Lower leg skin (tissue), 4 donors: ENCODE results near the gene UBR3. TPM values are rescaled to one million over a fixed set of nuclear protein-coding genes. Genes with fewer than 3 reads are reported as not detected.

Experiments used
- DNase-seq, 2 donors: peaks; one replicate each; pipeline ENCODE4 v3.0.0-alpha.2; 2019; ENCODE audit warnings: low spot score in 2 of 2
- H3K4me3 ChIP-seq: fragments of 200-600 bp; sonication (generic); 2 replicates; pipeline ENCODE4 v1.5.1; 2017; ENCODE audit warnings: mild to moderate bottlenecking, low read depth; ENCODE audit not compliant: poor library complexity, severe bottlenecking
- POLR2A ChIP-seq, 2 donors: fragments of 450-650 bp; IDR thresholded peaks; one replicate each; pipeline ENCODE4 v1.6.1; 2016 to 2017; ENCODE audit warnings: antibody characterized with exemption in 2 of 2, mild to moderate bottlenecking in 1 of 2, moderate library complexity in 1 of 2
- WGBS, 2 donors: methylation state at CpG; one replicate each; pipeline ENCODE4 v1.1.5; 2018; 5-methylcytosine and 5-hydroxymethylcytosine counted together
- intact Hi-C: fragments of 100-400 bp; cut with DNase I; formaldehyde crosslinking; loops from one replicate; pipeline ENCODE4 v1.15.0; 2023; ENCODE audit warnings: low total_unique reads
- total RNA-seq, 4 donors: library from RNA; depleted of rRNA; stranded (reverse); fragments of >200 nt; gene quantifications; one replicate each; pipeline ENCODE4 v1.1.0, GENCODE V29; 2016
- TF ChIP-seq, protein P1 (sequence below), 3 donors: fragments of 450-650 bp; IDR thresholded peaks; one replicate each; pipeline ENCODE4 v1.5.1; 2016; ENCODE audit warnings: antibody characterized with exemption in 3 of 3, mild to moderate bottlenecking in 3 of 3, moderate library complexity in 2 of 3

Gene UBR3
- total RNA-seq, 4 donors from 2014 or later: 40.8 to 64.7 (median 50.5) TPM

DNA sequence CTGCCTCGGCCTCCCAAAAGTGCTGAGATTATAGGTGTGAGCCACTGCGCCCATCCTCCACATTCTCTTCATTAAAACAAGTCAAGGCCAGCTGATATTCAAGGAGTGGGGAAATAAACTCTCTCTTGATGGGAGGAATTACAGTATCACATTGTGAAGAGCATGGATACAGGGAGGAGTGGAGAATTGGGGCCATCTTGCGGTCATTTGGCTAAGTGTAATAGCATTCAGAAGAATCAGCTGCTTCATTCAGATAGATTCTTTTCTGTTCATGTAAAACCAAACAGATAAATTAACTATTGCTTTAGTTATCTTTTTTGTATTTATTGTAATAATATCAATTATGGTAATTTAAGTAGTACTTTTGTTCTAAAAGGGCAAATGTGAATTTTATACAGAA is 156.3 kb downstream of the UBR3 start:
- no peak overlapping the region for H3K4me3 ChIP-seq
- intact Hi-C loops: no loop called here
- TF ChIP-seq, protein P1, sequence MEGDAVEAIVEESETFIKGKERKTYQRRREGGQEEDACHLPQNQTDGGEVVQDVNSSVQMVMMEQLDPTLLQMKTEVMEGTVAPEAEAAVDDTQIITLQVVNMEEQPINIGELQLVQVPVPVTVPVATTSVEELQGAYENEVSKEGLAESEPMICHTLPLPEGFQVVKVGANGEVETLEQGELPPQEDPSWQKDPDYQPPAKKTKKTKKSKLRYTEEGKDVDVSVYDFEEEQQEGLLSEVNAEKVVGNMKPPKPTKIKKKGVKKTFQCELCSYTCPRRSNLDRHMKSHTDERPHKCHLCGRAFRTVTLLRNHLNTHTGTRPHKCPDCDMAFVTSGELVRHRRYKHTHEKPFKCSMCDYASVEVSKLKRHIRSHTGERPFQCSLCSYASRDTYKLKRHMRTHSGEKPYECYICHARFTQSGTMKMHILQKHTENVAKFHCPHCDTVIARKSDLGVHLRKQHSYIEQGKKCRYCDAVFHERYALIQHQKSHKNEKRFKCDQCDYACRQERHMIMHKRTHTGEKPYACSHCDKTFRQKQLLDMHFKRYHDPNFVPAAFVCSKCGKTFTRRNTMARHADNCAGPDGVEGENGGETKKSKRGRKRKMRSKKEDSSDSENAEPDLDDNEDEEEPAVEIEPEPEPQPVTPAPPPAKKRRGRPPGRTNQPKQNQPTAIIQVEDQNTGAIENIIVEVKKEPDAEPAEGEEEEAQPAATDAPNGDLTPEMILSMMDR (IDR thresholded peaks at IDR 0.05): no peak
- no peak for TF ChIP-seq POLR2A (IDR thresholded peaks at IDR 0.05)
- WGBS, 2 donors: 91 to 95% methylated on average over 3 of the region's 3 CpGs
- DNase-seq: no peak

- DNase-seq: no peak
- TF ChIP-seq, protein P1 (IDR thresholded peaks at IDR 0.05): no peak
- no peak for TF ChIP-seq POLR2A (IDR thresholded peaks at IDR 0.05)
- no peak overlapping the region for H3K4me3 ChIP-seq
- intact Hi-C loops: no loop called here
Measured at GRCh38 chr2:169984145-169984544, 156.9 kb downstream of the UBR3 start.

GRCh38 chr2:169994752-169995151 is 167.5 kb downstream of the UBR3 start:
- intact Hi-C loops: no loop called here
- 92 to 94% methylated on average over 2 of the region's 2 CpGs for WGBS, 2 donors
- H3K4me3 ChIP-seq: no peak overlapping the region
- DNase-seq: no peak
- TF ChIP-seq POLR2A (IDR thresholded peaks at IDR 0.05): no peak
- TF ChIP-seq, protein P1 (IDR thresholded peaks at IDR 0.05): no peak

- TF ChIP-seq, protein P1 (IDR thresholded peaks at IDR 0.05): no peak
- TF ChIP-seq POLR2A (IDR thresholded peaks at IDR 0.05): no peak
- no peak for DNase-seq
- no peak overlapping the region for H3K4me3 ChIP-seq
- intact Hi-C loops: no loop called here
- 96 to 99% methylated on average over 8 to 9 of the region's 9 CpGs for WGBS, 2 donors
Measured at GRCh38 chr2:169997140-169997887, 170.1 kb downstream of the UBR3 start.

DNA sequence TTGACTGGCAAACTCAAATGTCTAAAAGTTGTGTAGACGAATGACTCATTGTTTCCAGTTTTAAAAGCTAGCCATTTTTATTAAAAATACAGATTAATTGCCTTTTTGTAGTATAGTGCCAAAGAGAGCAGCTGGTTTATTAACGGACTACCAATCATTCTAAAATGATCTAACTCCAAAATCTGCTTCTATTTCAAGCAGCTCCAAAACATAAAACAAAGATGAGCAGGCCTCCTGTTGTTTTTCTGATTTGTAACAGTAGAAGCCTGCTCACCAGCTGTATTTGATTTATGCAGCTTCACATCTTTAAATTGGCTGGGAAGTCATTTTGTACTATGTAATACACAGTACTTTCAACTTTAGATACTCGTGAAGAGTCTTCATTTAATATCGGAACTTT is 171.8 kb downstream of the UBR3 start:
- TF ChIP-seq, protein P1 (IDR thresholded peaks at IDR 0.05): no peak
- no peak for TF ChIP-seq POLR2A (IDR thresholded peaks at IDR 0.05)
- intact Hi-C loops: no loop called here
- H3K4me3 ChIP-seq: no peak overlapping the region
- WGBS, 2 donors: 60 to 65% methylated on average over 4 of the region's 4 CpGs
- DNase-seq: no peak

- 92 to 96% methylated on average over 1 of the region's 1 CpG for WGBS, 2 donors
- TF ChIP-seq, protein P1 (IDR thresholded peaks at IDR 0.05): no peak
- no peak for TF ChIP-seq POLR2A (IDR thresholded peaks at IDR 0.05)
Measured at GRCh38 chr2:170002096-170002495, 174.8 kb downstream of the UBR3 start.

More at GRCh38 chr2:170002096-170002495, 174.8 kb downstream of the UBR3 start:
- no peak overlapping the region for H3K4me3 ChIP-seq
- intact Hi-C loops: no loop called here
- no peak for DNase-seq
